Lung (tissue), 12 donors: ENCODE results near the gene TNN. TPM values are rescaled to one million over a fixed set of nuclear protein-coding genes. Genes with fewer than 3 reads are reported as not detected.

ENCODE experiments used
- ATAC-seq: fragments of 200-7000 bp; cut with Tn5 transposase; one replicate; pipeline ENCODE4 v1.9.1; 2020; ENCODE audit warnings: moderate number of reproducible peaks; ENCODE audit not compliant: insufficient read depth, low FRiP score
- DNase-seq, 3 donors: peaks; one replicate each; pipeline ENCODE4 v3.0.0-alpha.2; 2013 to 2017
- H3K27ac ChIP-seq, 2 donors: one replicate each; pipeline ENCODE4 v1.5.1; 2013; ENCODE audit warnings: mild to moderate bottlenecking in 2 of 2, moderate library complexity in 2 of 2, control low read depth in 1 of 2, inconsistent platforms in 1 of 2, low read depth in 1 of 2, low read length in 1 of 2
- H3K27me3 ChIP-seq, 3 donors: one replicate each; pipeline ENCODE4 v1.5.1; 2013; ENCODE audit warnings: low read length in 2 of 3; ENCODE audit not compliant: control insufficient read depth in 3 of 3, insufficient read depth in 3 of 3
- H3K36me3 ChIP-seq, 4 donors: one replicate each; pipeline ENCODE4 v1.5.1; 2013; ENCODE audit warnings: low read length in 4 of 4, mild to moderate bottlenecking in 1 of 4, moderate library complexity in 1 of 4; ENCODE audit not compliant: control insufficient read depth in 4 of 4, insufficient read depth in 4 of 4
- H3K4me1 ChIP-seq, 5 donors: one replicate each; pipeline ENCODE4 v1.5.1; 2013; ENCODE audit warnings: low read length in 5 of 5, mild to moderate bottlenecking in 2 of 5, moderate library complexity in 1 of 5; ENCODE audit not compliant: control insufficient read depth in 5 of 5, insufficient read depth in 5 of 5
- H3K4me3 ChIP-seq: one replicate; pipeline ENCODE4 v1.5.1; 2013; ENCODE audit warnings: mild to moderate bottlenecking, control low read depth, moderate library complexity
- H3K9ac ChIP-seq, 2 donors: one replicate each; pipeline ENCODE4 v1.5.1; 2013; ENCODE audit warnings: low read length in 2 of 2, control low read depth in 1 of 2; ENCODE audit not compliant: insufficient read depth in 1 of 2
- H3K9me3 ChIP-seq, 4 donors: one replicate each; pipeline ENCODE4 v1.5.1; 2013; ENCODE audit warnings: low read length in 3 of 4, mild to moderate bottlenecking in 1 of 4, moderate library complexity in 1 of 4; ENCODE audit not compliant: control insufficient read depth in 4 of 4, insufficient read depth in 3 of 4
- WGBS, 2 donors: extraction: QIAGEN DNeasy Blood & Tissue Kit; methylation state at CpG; one replicate each; pipeline ENCODE4 v1.1.7; 2013; 5-methylcytosine and 5-hydroxymethylcytosine counted together
- polyA plus RNA-seq, 2 donors: library from polyadenylated mRNA; stranded (reverse); fragments of 200-250 nt; gene quantifications; one replicate each; pipeline ENCODE4 v1.2.1, GENCODE V29; 2013
- total RNA-seq, 2 donors: library from RNA; depleted of rRNA in 1 of 2; stranded (reverse); fragments of >200 nt in 1 of 2; gene quantifications; one replicate each; pipeline ENCODE4 v1.2.1, GENCODE V29; 2014 to 2021
- TF ChIP-seq, protein P1 (sequence below): IDR thresholded peaks from 2 replicates; pipeline ENCODE4 v1.5.1; 2012; ENCODE audit warnings: mild to moderate bottlenecking; ENCODE audit errors: control extremely low read depth, extremely low read depth
- donor health status: control.
- donor health status: control.
- donor health status: Bipolar disorder and iron deficiency.
- donor health status: healthy.
- donor health status: DM: yes; HTN: yes; CAD: no.

The TNN gene
- total and polyA plus RNA-seq, 4 donors, result 0.02 to 1.3 (median 0.04) TPM; not detected in 1

DNA sequence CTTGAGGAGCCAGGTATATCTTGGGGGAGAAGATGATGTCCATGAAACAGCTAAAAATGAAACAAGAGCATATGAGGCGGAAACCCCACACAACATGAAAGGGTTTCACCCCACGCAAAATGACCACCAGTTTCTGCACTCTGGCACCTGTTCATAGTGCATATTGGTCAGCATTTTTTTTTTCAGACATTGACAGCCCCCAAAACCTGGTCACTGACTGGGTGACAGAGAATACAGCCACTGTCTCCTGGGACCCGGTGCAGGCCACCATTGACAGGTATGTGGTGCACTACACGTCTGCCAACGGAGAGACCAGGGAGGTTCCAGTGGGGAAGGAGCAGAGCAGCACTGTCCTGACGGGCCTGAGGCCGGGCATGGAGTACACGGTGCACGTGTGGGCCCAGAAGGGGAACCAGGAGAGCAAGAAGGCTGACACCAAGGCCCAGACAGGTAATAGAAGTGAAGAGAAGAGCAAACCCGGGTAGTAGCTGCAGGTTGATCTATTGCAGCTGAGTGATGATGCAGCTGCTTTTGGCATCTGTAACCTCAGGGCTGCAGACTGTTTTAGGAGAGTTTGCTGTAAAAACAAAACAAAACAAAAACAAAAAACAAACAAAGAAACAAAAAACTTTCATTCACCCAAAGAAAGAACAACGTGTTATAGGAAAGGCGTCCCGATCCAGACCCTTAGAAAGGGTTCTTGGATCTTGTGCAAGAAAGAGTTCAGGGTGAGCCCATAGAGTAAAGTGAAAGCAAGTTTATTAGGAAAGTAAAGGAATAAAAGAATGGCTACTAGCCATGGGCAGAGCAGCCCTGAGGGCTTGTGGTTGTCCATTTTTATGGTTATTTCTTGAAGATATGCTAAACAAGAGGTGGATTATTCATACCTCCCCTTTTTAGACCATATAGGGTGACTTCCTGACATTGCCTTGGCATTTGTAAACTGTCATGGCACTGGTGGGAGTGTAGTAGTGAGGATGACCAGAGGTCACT, 51.0 kb downstream of the TNN start:
- ATAC-seq (no peak), DNase-seq (no peak)
- Histone ChIP-seq H3K4me1 (peaks cover 0 to 8% (median 0%) of the 10 kb centered on the region in 5 donors), H3K4me3 (no peak overlapping the region), H3K9me3 (peaks cover 0 to 9% (median 6%) of the 10 kb centered on the region in 4 donors), H3K27ac (no peak overlapping the region), H3K36me3 (no peaks in the 10 kb centered on the region), H3K9ac (no peak overlapping the region), H3K27me3 (no peaks in the 10 kb centered on the region)
- 93% methylated on average over 13 of the region's 13 CpGs for WGBS, 2 donors
- TF ChIP-seq, protein P1, sequence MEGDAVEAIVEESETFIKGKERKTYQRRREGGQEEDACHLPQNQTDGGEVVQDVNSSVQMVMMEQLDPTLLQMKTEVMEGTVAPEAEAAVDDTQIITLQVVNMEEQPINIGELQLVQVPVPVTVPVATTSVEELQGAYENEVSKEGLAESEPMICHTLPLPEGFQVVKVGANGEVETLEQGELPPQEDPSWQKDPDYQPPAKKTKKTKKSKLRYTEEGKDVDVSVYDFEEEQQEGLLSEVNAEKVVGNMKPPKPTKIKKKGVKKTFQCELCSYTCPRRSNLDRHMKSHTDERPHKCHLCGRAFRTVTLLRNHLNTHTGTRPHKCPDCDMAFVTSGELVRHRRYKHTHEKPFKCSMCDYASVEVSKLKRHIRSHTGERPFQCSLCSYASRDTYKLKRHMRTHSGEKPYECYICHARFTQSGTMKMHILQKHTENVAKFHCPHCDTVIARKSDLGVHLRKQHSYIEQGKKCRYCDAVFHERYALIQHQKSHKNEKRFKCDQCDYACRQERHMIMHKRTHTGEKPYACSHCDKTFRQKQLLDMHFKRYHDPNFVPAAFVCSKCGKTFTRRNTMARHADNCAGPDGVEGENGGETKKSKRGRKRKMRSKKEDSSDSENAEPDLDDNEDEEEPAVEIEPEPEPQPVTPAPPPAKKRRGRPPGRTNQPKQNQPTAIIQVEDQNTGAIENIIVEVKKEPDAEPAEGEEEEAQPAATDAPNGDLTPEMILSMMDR, result no peak

DNA sequence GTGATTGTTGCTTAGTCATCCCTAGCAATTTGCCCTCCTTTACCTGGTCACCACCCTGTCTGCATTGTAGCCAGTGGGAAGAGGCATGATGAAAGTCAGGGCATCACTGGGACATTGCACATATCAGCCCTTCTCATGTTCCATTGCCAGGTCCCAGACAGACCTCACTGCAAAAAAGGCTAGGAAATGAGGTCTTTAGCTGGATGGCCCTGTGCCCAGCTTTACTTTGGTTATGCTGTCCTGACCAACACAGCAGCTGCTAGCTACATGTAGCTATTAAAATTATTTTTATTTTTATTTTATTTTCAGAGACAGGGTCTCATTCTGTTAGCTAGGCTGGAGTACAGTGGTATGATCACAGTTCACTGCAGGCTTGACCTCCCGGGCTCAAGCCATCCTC, 52.9 kb downstream of the TNN start:
- WGBS, 2 donors, result 92 to 95% methylated on average over 1 of the region's 1 CpG
- H3K9me3 ChIP-seq, result no peaks in the 10 kb centered on the region
- peaks cover 0 to 11% (median 8%) of the 10 kb centered on the region in 5 donors for H3K4me1 ChIP-seq
- ATAC-seq (no peak), DNase-seq (peak; percentile 37 to 70 (median 60))
- H3K36me3 ChIP-seq, result no peaks in the 10 kb centered on the region
- no peak overlapping the region for H3K27ac ChIP-seq
- no peak overlapping the region for H3K4me3 ChIP-seq
- no peaks in the 10 kb centered on the region for H3K27me3 ChIP-seq
- TF ChIP-seq, protein P1, result no peak
- no peak overlapping the region for H3K9ac ChIP-seq

DNA sequence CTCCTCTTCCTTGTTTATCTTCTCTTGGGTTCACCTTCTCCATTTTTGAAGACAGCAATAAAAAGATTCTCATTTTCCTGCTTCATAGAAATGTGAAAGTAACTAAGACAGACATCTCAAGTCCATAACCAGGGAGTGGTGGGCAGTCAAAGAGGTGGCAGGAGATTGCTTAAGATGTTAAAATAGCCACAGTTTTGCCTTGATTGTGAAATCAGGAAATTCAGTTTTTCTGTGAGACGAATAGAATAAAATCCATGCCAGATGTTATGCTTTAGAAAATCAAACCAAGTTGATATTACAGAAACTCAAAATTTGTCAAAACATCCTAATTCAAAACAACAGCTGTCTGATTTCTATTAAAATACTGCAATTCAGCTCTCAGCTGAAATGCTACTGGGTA, 57.2 kb downstream of the TNN start:
- Histone ChIP-seq H3K36me3 (no peaks in the 10 kb centered on the region), H3K4me3 (no peak overlapping the region), H3K27me3 (no peaks in the 10 kb centered on the region), H3K9me3 (no peaks in the 10 kb centered on the region), H3K9ac (no peak overlapping the region), H3K27ac (no peak overlapping the region), H3K4me1 (peaks cover 0 to 45% (median 18%) of the 10 kb centered on the region in 5 donors)
- 14 to 22% methylated on average over 1 of the region's 1 CpG for WGBS, 2 donors
- no peak for ATAC-seq
- TF ChIP-seq, protein P1, result no peak
- DNase-seq, result peak in 2 of 3 donors; percentile 79 to 89
